ENCODE measurements around the gene KCNG3. TPM values are rescaled to one million over a fixed set of nuclear protein-coding genes. Genes with fewer than 3 reads are reported as not detected.

KCNG3 gene
- total RNA-seq, 1 donor, result 0.31 TPM

GRCh38 chr2:42456126-42456839 is 37.5 kb downstream of the KCNG3 start:
- no peak overlapping the region for H3K4me3 ChIP-seq (ENCODE audit: low read length)
- peaks cover 7% of the 10 kb centered on the region for H3K27me3 ChIP-seq (ENCODE audit: insufficient read depth, low read length)
- H3K9me3 ChIP-seq (ENCODE audit: low read depth, low read length), result no peaks in the 10 kb centered on the region
- no peaks in the 10 kb centered on the region for H3K4me1 ChIP-seq (ENCODE audit: insufficient read depth, low read length)

GRCh38 chr2:42452545-42452944 is 41.2 kb downstream of the KCNG3 start:
- Histone ChIP-seq H3K27me3 (ENCODE audit: insufficient read depth, low read length) (peaks cover 7% of the 10 kb centered on the region), H3K9me3 (ENCODE audit: low read depth, low read length) (no peaks in the 10 kb centered on the region), H3K4me1 (ENCODE audit: insufficient read depth, low read length) (no peaks in the 10 kb centered on the region), H3K4me3 (ENCODE audit: low read length) (no peak overlapping the region)

- Histone ChIP-seq H3K9me3 (ENCODE audit: low read depth, low read length) (no peaks in the 10 kb centered on the region), H3K4me1 (ENCODE audit: insufficient read depth, low read length) (no peaks in the 10 kb centered on the region), H3K27me3 (ENCODE audit: insufficient read depth, low read length) (peaks cover 4% of the 10 kb centered on the region), H3K4me3 (ENCODE audit: low read length) (no peak overlapping the region)
Measured at GRCh38 chr2:42450136-42450535, 43.6 kb downstream of the KCNG3 start.

DNA sequence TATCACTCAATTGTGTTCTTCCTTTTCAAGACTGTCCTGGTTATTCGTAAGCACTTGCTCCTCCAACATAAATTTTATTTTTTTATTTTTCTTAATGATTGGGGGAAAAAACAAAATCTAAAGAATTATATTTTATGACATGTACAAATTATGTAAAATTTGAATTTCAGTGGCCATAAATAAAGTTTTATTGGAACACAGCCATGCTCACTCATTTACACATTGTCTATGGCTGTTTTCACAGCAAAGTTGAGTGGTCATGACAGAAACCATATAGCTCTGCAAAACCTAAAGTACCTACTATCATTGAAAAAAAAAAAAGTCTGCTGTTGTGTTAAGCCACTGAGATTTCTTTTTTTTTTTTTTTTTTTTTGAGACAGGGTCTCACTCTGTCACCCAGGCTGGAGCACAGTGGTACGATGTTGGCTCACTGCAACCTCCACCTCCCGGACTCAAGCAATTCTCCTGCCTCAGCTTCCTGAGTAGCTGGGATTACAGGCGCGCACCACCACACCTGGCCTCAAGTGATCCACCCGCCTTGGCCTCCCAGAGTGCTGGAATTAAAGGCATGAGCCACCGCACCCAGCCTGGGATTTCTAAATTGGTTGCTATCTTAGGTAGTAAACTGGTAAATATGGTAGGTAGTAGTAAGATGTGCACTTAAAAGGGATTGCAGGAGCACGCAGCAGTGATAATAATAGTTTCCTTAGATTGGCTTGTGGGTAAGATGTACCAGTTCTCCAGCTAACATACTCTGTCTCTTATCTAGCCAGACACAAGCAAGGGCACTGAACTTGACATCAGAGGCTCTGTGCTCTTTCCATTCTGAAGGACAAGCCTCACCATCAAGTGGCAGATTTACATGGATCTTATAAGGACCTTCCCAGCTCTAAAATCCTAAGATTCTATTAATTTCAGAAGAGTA is 44.4 kb downstream of the KCNG3 start:
- Histone ChIP-seq H3K4me3 (ENCODE audit: low read length) (no peak overlapping the region), H3K27me3 (ENCODE audit: insufficient read depth, low read length) (peaks cover 4% of the 10 kb centered on the region), H3K9me3 (ENCODE audit: low read depth, low read length) (no peaks in the 10 kb centered on the region), H3K4me1 (ENCODE audit: insufficient read depth, low read length) (no peaks in the 10 kb centered on the region)

- Histone ChIP-seq H3K4me3 (ENCODE audit: low read length) (no peak overlapping the region), H3K4me1 (ENCODE audit: insufficient read depth, low read length) (no peaks in the 10 kb centered on the region), H3K9me3 (ENCODE audit: low read depth, low read length) (no peaks in the 10 kb centered on the region), H3K27me3 (ENCODE audit: insufficient read depth, low read length) (no peaks in the 10 kb centered on the region)
Measured at GRCh38 chr2:42448163-42448562, 45.6 kb downstream of the KCNG3 start.

- no peaks in the 10 kb centered on the region for H3K27me3 ChIP-seq (ENCODE audit: insufficient read depth, low read length)
- no peak overlapping the region for H3K4me3 ChIP-seq (ENCODE audit: low read length)
- no peaks in the 10 kb centered on the region for H3K9me3 ChIP-seq (ENCODE audit: low read depth, low read length)
Measured at GRCh38 chr2:42446503-42447271, 47.1 kb downstream of the KCNG3 start.

GRCh38 chr2:42443718-42444399 is 49.9 kb downstream of the KCNG3 start:
- Histone ChIP-seq H3K4me3 (ENCODE audit: low read length) (no peak overlapping the region), H3K9me3 (ENCODE audit: low read depth, low read length) (no peaks in the 10 kb centered on the region), H3K27me3 (ENCODE audit: insufficient read depth, low read length) (peaks cover 3% of the 10 kb centered on the region), H3K4me1 (ENCODE audit: insufficient read depth, low read length) (no peaks in the 10 kb centered on the region)

More at GRCh38 chr2:42446503-42447271, 47.1 kb downstream of the KCNG3 start:
- H3K4me1 ChIP-seq (ENCODE audit: insufficient read depth, low read length), result no peaks in the 10 kb centered on the region

- H3K27me3 ChIP-seq (ENCODE audit: insufficient read depth, low read length), result peaks cover 3% of the 10 kb centered on the region
- no peaks in the 10 kb centered on the region for H3K9me3 ChIP-seq (ENCODE audit: low read depth, low read length)
- H3K4me1 ChIP-seq (ENCODE audit: insufficient read depth, low read length), result no peaks in the 10 kb centered on the region
- no peak overlapping the region for H3K4me3 ChIP-seq (ENCODE audit: low read length)
Measured at GRCh38 chr2:42442774-42443173, 51.0 kb downstream of the KCNG3 start.

DNA sequence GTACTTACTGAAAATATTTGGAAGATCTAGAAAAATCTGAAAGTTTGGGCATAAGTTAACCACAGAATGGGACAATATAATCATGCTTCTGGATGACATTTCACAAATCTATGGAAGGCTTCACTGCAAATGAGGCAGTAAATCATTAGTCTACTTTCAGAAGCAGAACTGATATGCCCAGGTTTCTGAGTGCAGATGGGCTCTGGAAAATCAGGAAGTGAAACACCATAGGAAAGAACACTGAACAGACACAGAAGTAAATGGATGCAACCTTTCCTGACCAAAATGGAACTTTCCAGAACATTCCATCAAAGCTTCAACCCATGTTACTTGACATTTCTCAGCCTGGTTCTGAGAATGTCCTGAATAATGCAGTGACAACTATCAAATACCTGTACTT is 55.1 kb downstream of the KCNG3 start:
- no peaks in the 10 kb centered on the region for H3K4me1 ChIP-seq (ENCODE audit: insufficient read depth, low read length)
- H3K27me3 ChIP-seq (ENCODE audit: insufficient read depth, low read length), result peaks cover 8% of the 10 kb centered on the region
- no peaks in the 10 kb centered on the region for H3K9me3 ChIP-seq (ENCODE audit: low read depth, low read length)
- no peak overlapping the region for H3K4me3 ChIP-seq (ENCODE audit: low read length)

DNA sequence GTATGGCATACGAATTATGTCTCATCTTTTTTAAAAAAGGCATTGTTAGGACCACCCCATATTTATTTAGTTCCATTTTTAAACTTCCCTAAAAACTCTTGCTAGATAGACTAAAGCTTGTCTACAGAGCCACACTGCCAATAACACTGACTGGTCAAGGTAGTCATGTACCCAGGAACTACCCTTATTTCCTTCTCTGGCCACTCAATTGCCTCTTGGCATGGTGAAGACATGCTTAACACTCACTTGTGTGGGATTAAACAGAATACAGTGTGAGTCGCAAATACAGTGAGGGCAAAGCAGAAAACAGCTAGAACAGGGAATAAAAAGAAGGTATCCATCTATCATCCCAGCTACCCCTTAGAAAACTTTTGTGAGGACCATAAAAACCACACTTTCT is 57.4 kb downstream of the KCNG3 start:
- Histone ChIP-seq H3K4me3 (ENCODE audit: low read length) (no peak overlapping the region), H3K4me1 (ENCODE audit: insufficient read depth, low read length) (no peaks in the 10 kb centered on the region), H3K27me3 (ENCODE audit: insufficient read depth, low read length) (peaks cover 8% of the 10 kb centered on the region), H3K9me3 (ENCODE audit: low read depth, low read length) (no peaks in the 10 kb centered on the region)

DNA sequence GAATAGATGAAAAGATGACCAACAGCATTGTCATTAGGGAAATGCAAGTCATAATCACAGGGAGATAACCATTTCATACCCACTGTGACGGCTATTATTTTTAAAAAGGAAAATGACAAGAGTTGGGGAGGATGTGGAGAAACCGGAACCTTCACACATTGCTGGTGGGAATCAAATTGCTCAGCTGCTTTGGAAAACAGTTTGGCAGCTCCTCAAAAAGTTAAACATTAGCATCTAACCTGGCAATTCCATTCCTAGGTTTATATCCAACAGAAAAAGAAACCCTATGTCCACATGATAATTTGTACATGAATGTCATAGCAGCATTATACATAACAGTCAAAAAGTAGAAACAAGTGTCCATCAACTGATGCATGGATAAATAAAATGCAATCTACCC is 58.2 kb downstream of the KCNG3 start:
- no peaks in the 10 kb centered on the region for H3K4me1 ChIP-seq (ENCODE audit: insufficient read depth, low read length)
- peaks cover 7% of the 10 kb centered on the region for H3K27me3 ChIP-seq (ENCODE audit: insufficient read depth, low read length)
- H3K9me3 ChIP-seq (ENCODE audit: low read depth, low read length), result no peaks in the 10 kb centered on the region
- no peak overlapping the region for H3K4me3 ChIP-seq (ENCODE audit: low read length)

DNA sequence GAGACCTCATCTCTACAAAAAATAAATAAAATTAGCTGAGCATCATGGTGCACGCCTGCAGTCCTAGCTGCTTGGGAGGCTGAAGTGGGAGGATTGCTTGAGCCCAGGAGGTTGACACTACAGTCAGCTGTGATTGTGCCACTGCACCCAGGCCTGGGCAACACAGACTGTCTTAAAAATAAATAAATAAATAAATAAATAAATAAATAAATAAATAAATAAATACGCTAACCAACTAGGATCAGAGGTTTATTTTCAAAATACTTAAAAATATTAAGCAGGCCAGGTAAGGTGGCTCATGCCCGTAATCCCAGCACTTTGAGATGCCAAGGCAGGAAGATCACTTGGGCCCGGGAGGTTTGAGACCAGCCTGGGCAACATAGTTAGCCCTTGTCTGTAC is 63.6 kb downstream of the KCNG3 start:
- Histone ChIP-seq H3K9me3 (ENCODE audit: low read depth, low read length) (no peaks in the 10 kb centered on the region), H3K4me1 (ENCODE audit: insufficient read depth, low read length) (no peaks in the 10 kb centered on the region), H3K27me3 (ENCODE audit: insufficient read depth, low read length) (peaks cover 2% of the 10 kb centered on the region), H3K4me3 (ENCODE audit: low read length) (no peak overlapping the region)

DNA sequence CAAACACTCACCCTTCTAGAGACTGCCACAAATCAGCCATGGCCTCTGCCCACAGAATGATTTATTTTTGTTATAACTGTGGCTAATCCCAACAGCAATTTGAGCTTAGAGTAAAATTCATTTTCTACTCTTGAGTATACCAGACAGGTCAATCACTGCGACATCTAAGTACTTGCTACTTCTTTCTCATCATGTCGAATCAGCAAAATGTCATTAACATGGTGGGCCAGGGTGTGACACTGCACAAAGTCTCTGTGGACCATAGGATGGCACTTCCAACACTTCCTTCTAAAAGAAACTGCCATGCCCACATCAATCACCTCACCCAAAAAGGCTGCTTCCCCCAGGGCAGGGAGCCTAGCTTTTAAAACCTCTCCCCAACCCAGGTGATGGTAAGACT is 64.4 kb downstream of the KCNG3 start:
- no peak overlapping the region for H3K4me3 ChIP-seq (ENCODE audit: low read length)
- peaks cover 2% of the 10 kb centered on the region for H3K27me3 ChIP-seq (ENCODE audit: insufficient read depth, low read length)
- H3K4me1 ChIP-seq (ENCODE audit: insufficient read depth, low read length), result no peaks in the 10 kb centered on the region
- no peaks in the 10 kb centered on the region for H3K9me3 ChIP-seq (ENCODE audit: low read depth, low read length)

GRCh38 chr2:42425697-42426096 is 68.1 kb downstream of the KCNG3 start:
- H3K4me1 ChIP-seq (ENCODE audit: insufficient read depth, low read length), result no peaks in the 10 kb centered on the region

More at GRCh38 chr2:42425697-42426096, 68.1 kb downstream of the KCNG3 start:
- H3K4me3 ChIP-seq (ENCODE audit: low read length), result no peak overlapping the region
- H3K9me3 ChIP-seq (ENCODE audit: low read depth, low read length), result no peaks in the 10 kb centered on the region
- peaks cover 7% of the 10 kb centered on the region for H3K27me3 ChIP-seq (ENCODE audit: insufficient read depth, low read length)
